Ishikawa (cell line): ENCODE data around the gene OR5K4.

Experiments
- CREB1 ChIP-seq: IDR thresholded peaks from 2 replicates; pipeline ENCODE4 v1.6.1; 2012; ENCODE audit warnings: low read depth
- EP300 ChIP-seq: IDR thresholded peaks from 2 replicates; pipeline ENCODE4 v1.6.1; 2012; ENCODE audit warnings: borderline replicate concordance
- FOXM1 ChIP-seq: IDR thresholded peaks from 2 replicates; pipeline ENCODE4 v1.6.1; 2012; ENCODE audit warnings: low read depth, borderline replicate concordance
- NFIC ChIP-seq: IDR thresholded peaks from 2 replicates; pipeline ENCODE4 v1.6.1; 2012
- RAD21 ChIP-seq: IDR thresholded peaks from 2 replicates; pipeline ENCODE4 v1.6.1; 2012; ENCODE audit warnings: low read depth
- TAF1 ChIP-seq: IDR thresholded peaks from 2 replicates; pipeline ENCODE4 v1.6.1; 2012; ENCODE audit warnings: low read depth, mild to moderate bottlenecking
- TEAD4 ChIP-seq: IDR thresholded peaks from 2 replicates; pipeline ENCODE4 v1.6.1; 2012
- YY1 ChIP-seq: IDR thresholded peaks from 2 replicates; pipeline ENCODE4 v1.6.1; 2012; ENCODE audit warnings: low read depth
- TF ChIP-seq, protein P1 (sequence below): IDR thresholded peaks from 2 replicates; pipeline ENCODE4 v1.6.1; 2012

OR5K4 gene

DNA sequence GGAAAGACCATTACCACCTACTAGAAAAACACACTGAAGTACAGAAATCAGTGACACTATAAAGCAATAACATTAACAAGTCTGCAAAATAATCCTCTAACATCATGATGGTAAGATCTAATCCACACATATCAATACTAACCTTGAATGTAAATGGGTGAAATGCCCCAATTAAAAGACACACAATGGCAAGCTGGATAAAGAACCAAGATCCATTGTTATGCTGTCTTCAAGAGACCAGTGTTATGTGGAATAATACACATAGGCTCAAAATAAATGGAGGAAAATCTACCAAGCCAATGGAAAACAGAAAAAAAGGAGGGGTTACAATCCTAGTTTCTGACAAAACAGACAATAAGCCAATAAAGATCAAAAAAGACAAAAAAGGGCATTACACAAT lies 50.4 kb downstream of the OR5K4 start:
- TF ChIP-seq EP300 = no peak
- no peak for TF ChIP-seq CREB1
- TF ChIP-seq TAF1 = no peak
- TF ChIP-seq YY1 = no peak
- no peak for TF ChIP-seq NFIC
- TF ChIP-seq, protein P1, sequence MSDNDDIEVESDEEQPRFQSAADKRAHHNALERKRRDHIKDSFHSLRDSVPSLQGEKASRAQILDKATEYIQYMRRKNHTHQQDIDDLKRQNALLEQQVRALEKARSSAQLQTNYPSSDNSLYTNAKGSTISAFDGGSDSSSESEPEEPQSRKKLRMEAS = no peak
- no peak for TF ChIP-seq RAD21
- TF ChIP-seq FOXM1 = no peak
- no peak for TF ChIP-seq TEAD4
